Islet of Langerhans (tissue), 1 donor: ENCODE data around the gene IGFBP5.

Source experiments
- FAIRE-seq: peaks from one replicate; lab custom pipeline; 2011; peaks lifted over from hg19 to GRCh38; lab: Jason Lieb, UNC

Gene IGFBP5

GRCh38 chr2:216695401-216695821 lies at the start of gene IGFBP5:
TSS of gene IGFBP5 (minus strand) at chr2:216695549. CDS start at chr2:216694775, 774 bp downstream.
- no peak for FAIRE-seq

- no peak for FAIRE-seq
These were observed 48.4 kb upstream of the IGFBP5 start for GRCh38 chr2:216743781-216744180.

- no peak for FAIRE-seq
These were observed 47.1 kb upstream of the IGFBP5 start for GRCh38 chr2:216742411-216742810.

- FAIRE-seq = no peak
These were observed 45.9 kb upstream of the IGFBP5 start for GRCh38 chr2:216741223-216741593.

- FAIRE-seq = peak; percentile 60
These were observed 45.3 kb upstream of the IGFBP5 start for GRCh38 chr2:216740557-216741222.

- FAIRE-seq = no peak
These were observed 43.7 kb upstream of the IGFBP5 start for GRCh38 chr2:216739035-216739434.

GRCh38 chr2:216737676-216738075 lies 42.3 kb upstream of the IGFBP5 start:
- FAIRE-seq = no peak

GRCh38 chr2:216736326-216736725 lies 41.0 kb upstream of the IGFBP5 start:
- no peak for FAIRE-seq

GRCh38 chr2:216735668-216736067 lies 40.3 kb upstream of the IGFBP5 start:
- FAIRE-seq = no peak

GRCh38 chr2:216735086-216735485 lies 39.7 kb upstream of the IGFBP5 start:
- no peak for FAIRE-seq

- no peak for FAIRE-seq
These were observed 37.7 kb upstream of the IGFBP5 start for GRCh38 chr2:216733046-216733445.

- FAIRE-seq = no peak
These were observed 37.0 kb upstream of the IGFBP5 start for GRCh38 chr2:216732334-216732733.

GRCh38 chr2:216731465-216731864 lies 36.1 kb upstream of the IGFBP5 start:
- no peak for FAIRE-seq

- FAIRE-seq = no peak
These were observed 35.5 kb upstream of the IGFBP5 start for GRCh38 chr2:216730871-216731270.

GRCh38 chr2:216727346-216728122 lies 32.2 kb upstream of the IGFBP5 start:
- no peak for FAIRE-seq

- no peak for FAIRE-seq
These were observed 28.8 kb upstream of the IGFBP5 start for GRCh38 chr2:216724190-216724589.

GRCh38 chr2:216721141-216721540 lies 25.8 kb upstream of the IGFBP5 start:
- FAIRE-seq = no peak

- no peak for FAIRE-seq
These were observed 25.4 kb upstream of the IGFBP5 start for GRCh38 chr2:216720722-216721121.

GRCh38 chr2:216717907-216718615 lies 22.7 kb upstream of the IGFBP5 start:
- no peak for FAIRE-seq

- no peak for FAIRE-seq
These were observed 22.1 kb upstream of the IGFBP5 start for GRCh38 chr2:216717491-216717901.

GRCh38 chr2:216716109-216716508 lies 20.8 kb upstream of the IGFBP5 start:
- FAIRE-seq = no peak

GRCh38 chr2:216715402-216715974 lies 20.1 kb upstream of the IGFBP5 start:
- FAIRE-seq = no peak

GRCh38 chr2:216714376-216714775 lies 19.0 kb upstream of the IGFBP5 start:
- FAIRE-seq = no peak
